GM19240 (cell line): Measurements from ENCODE around the gene SLC25A17.
"Not testable (repeated sequence)": the region's sequence is repeated elsewhere in the genome, so short reads cannot be mapped to it uniquely, and the experiment has no call there.

Experiments
- DNase-seq: peaks from one replicate; pipeline ENCODE4 v3.0.0; 2011; ENCODE audit warnings: low spot score; ENCODE audit not compliant: insufficient read length

Gene SLC25A17

GRCh38 chr22:40819599-40820140 is 524 bp upstream of the SLC25A17 start:
- no peak for DNase-seq

DNA sequence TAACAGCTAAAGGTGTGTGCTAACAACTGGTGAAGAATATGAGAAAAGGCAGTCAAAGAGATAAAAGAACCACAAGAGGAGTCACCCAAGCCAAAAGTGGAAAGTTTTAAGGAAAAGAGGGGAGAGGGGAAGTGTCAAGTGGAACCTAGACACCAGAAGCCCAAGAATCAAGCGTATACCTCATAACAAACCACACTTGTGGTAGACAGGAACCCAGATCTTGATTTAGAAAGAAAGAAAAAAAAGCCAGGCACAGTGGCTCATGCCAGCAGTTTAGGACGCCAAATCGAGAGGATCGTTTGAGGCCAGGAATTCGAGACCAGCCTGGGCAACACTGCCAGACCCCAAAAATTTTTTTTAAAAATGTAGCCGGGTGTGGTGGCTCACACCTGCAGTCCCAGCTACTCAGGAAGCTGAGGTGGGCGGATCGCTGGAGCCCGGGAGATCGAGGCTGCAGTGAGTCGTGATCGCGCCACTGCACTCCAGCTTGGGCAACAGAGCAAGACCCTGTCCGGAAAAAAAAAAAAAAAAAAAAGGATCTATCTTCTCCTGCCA is 877 bp downstream of the SLC25A17 start:
- DNase-seq, result no peak

DNA sequence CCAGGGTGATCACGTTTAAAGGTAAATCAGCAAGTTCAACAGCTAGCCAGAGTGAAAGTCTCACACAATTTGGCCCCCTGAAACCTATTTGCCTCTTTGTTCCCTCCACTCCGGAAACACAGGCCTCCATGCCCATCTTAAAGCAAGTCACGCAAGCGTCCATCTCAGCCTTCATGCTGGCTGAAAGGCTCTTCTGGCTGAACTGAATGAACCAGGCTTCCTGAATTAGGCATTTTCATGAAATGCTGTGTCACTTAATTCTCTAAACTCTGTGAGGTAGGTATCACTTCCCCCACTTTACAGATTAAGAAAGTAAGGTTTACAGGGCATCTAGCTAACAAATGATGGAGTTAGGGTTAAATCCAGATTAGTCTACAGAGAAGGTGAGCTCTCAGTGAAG is 1.4 kb downstream of the SLC25A17 start:
- no peak for DNase-seq

GRCh38 chr22:40813912-40814315 is 5.2 kb downstream of the SLC25A17 start:
- DNase-seq, result no peak

DNA sequence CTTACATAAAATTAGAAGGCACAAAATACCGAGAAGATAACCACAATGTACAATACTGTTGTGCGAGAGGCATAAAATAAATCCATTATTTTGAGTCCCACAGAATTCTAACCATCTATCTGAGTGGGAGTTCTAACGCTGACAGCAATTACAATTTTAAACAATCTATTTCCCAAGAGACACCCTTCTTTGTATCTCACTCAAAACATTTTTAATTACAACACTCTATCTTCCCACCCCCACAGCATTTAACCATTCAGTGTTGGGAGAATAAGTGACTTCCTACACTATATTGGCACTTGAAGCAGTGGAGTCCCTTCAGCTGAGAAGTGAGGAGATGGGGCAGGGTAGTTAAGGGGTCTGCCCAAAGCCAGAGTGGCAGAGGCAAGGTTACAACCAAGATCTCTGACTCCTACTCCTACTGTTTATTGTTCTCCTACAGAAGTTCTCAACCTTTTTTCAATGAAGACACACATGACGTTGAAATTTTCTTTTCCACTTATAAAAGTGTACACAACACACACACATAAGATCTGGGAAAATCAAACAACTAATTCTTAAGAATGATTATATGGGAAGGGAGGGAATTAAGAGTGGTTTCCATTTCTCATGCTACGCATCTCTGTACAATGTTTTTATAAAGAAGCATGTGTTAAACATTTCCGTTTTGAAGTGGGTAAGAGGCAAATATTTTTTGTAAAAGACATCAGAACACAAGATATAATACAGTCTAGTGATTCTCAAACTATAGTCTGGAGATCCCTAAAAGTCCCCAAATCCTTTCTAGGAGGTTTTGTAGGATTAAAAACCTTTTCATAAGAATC is 10.9 kb downstream of the SLC25A17 start:
- DNase-seq, result no peak

DNA sequence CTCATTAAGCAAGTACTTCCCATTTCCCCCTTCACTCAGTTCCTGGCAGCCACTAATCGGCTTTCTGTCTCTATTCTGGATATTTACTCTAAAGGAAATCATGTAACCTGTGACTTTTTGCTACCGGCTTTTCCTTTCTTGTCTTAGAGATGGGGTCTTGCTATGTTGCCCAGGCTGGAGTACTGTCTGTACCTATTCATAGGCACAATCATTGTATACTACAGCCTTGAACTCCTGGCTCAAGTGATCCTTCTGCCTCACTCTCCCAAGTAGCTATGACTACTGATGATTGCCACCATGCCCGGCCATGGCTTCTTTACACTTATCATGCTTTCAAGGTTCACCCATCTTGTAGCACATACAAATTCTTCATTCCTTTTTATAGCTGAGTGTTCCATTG is 12.4 kb downstream of the SLC25A17 start:
- DNase-seq, result no peak

DNA sequence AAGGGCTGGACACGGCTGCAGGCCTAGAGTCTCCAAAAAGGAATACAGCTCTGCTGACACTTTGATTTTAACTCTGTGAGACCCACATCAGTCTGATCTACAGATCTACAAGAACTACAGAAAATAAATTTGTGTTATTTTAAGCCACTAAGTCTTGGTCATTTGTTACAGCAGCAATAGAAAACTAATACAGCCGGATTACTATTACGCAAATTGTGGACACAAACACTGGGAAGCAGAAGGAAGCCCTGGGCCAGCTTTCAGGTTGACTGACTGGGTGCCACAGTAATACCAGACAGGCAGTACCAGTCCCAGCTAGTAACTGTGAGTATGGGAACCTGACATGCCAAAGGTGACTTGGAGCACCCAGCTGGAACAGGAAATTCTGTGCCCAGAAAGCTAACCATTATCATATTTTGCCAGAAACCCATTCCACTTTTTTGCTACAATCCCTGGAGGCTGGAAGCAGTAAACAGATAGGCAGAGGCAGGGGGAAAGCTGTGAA is 13.4 kb downstream of the SLC25A17 start:
- no peak for DNase-seq

DNA sequence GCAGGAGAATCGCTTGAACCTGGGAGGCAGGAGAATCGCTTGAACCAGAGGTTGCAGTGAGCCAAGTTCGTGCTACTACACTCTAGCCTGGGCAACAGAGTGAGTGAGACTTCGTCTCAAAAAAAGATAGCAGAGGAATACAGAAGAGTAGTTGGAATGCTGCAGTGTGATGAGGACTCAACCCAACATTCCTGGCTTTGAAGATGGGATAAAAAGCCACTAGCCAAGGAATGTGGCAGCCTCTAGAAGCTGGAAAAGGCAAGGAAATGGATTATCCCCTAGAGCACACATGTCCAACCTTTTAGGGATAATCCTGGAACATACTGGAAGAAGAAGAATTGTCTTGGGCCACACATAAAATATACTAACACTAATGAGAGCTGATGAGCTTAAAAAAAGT is 13.9 kb downstream of the SLC25A17 start:
- no peak for DNase-seq

GRCh38 chr22:40803321-40803720 is 15.8 kb downstream of the SLC25A17 start:
- no peak for DNase-seq

DNA sequence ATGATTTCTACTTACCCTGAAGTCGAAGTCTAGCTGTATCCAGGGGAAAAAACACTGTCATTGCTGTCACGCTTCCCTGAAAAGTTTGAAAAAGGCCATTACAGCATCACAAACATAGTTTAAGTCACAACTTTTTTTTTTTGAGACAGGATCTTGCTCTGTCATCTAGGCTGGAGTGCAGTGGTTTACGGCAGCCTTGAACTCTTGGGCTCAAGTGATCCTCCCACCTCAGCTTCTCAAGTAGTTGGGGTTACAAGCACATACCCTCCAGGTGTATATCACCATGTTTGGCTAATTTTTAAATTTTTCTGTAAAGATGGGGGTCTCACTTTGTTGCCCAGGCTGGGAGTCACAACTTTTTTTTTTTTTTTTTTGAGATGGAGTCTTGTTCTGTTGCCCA is 20.1 kb downstream of the SLC25A17 start:
- DNase-seq, result no peak

GRCh38 chr22:40797427-40797826 is 21.7 kb downstream of the SLC25A17 start:
- no peak for DNase-seq

DNA sequence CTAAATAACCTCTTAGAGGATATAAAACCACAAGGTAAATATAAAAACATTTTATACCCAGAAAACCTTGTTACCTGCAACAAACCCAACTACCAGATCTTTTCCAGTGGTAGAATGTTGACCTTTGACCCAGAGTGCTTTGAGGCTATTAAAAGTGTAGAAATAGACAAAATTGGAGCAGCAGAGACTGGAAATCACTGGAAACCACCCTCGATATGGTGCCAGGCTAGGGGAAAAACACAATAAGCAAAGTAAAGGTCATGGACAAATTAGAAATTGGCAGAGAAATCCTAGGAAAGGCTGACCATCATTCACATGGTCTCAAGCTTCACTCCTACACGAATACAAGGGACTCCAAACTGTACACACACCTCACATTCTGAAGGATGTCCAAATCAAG is 26.7 kb downstream of the SLC25A17 start:
- no peak for DNase-seq

GRCh38 chr22:40791241-40791640 is 27.9 kb downstream of the SLC25A17 start:
- DNase-seq, result no peak

DNA sequence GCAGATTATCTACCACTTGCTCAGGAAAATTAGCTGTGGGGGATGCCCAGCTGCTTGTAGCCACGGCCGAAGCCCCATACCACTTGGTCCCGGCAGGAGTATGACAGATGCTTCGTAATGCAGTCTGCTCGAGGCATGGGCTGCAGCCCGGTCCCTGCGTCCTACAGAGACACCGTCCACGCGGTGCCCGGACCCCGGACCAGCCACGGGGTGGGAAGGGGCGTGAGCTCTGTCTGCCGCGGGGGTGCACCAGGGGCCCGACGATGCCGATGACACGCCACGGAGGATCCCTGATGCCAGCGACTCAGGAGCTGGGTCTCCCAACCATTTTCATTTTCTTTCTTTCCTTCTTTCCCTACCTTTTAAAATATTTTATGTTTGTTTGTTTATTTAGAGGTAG is 30.0 kb downstream of the SLC25A17 start:
- DNase-seq, result no peak

GRCh38 chr22:40782521-40782920 is 36.6 kb downstream of the SLC25A17 start:
- no peak for DNase-seq

DNA sequence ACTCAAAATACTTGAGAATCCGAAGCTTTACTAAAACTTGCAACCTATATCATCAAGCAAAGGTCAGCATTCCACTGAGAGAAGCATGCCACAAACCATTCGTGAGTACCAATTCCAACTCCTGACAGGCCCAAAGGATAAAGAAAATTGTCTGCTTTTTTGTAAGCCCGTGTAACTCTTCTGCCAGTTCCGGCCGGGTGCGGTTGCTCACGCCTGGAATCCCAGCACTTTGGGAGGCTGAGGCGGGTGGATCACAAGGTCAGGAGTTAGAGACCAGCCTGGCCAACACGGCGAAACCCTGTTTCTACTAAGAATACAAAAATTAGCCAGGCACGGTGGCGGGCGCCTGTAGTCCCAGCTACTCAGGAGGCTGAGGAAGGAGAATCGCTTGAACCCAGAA is 37.4 kb downstream of the SLC25A17 start:
- DNase-seq, result not testable (repeated sequence)

GRCh38 chr22:40769761-40770160 is 49.4 kb downstream of the SLC25A17 start:
- DNase-seq, result no peak

DNA sequence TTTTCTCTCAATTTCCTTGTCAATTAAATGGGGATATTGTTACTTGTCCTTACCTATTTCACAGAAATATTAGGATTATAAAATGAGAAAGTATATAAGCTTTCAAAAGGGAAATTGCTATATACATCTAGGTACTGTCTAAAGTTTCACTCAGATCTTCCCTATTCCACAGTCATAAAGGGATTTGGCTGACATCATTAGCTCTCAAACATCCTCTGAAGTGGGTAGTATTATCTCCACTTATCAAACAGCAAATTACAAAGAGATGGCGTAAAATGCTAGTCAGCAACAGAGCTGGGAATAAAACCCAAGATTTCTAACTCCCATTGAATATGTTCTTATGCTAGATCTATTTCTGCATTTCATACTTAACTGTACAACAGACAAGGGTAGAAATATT is 50.9 kb downstream of the SLC25A17 start:
- DNase-seq, result no peak

- DNase-seq, result no peak
Measured at GRCh38 chr22:40766956-40767355, 52.2 kb downstream of the SLC25A17 start.

DNA sequence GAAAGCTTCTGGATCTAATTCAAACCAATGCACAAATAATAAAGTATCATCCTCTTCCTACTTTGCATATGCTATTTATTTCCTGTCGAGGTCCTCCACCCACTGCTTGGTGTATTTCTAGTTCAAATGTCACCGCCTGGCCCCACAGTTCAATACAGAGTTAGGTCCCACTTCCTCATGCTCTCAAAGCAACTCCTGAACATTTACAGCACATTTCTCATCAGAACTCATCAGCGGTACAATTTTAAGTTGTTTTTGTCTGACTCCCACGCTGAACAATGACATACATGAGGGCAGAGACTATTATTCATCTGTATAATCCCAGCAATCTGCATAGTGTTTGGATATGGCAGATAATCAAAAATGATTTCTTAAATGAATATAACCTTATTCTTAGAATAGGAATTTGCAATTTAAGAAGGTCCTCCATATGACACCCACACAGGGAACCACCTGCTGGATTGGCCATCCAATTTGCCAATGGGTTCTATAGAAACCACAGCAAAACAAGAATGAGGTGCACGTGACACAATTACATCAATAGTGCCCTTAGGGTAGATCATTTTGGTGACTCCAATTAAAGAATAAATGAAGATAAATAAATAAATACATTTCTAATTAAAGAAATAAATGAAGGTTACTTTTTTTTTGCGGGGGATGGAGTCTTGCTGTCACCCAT is 54.2 kb downstream of the SLC25A17 start:
- DNase-seq, result peak; percentile 24

DNA sequence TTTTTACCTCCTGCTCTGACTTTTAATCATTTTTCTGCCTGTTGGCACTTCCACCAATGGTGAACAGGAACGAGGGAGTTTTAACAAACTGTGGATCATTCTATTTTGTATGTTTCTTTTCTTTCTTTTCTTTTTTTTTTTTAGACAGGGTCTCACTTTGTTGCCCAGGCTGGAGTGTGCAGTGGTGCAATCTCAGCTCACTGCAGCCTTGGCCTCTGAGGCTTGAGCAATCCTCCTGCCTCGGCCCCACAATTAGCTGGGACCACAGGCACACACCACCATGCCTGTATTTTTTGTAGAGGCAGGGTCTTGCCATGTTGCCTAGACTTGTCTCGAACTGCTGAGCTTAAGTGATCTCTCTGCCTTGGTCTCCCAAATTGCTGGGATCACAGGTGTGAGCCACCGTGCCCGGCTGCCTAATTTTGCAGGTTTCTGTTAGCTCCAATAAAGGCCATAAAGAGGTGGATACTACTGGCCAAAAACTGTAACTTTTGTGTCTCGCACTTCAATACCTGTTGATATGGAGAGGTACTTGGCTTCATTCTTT is 59.8 kb downstream of the SLC25A17 start:
- no peak for DNase-seq

- DNase-seq, result not testable (repeated sequence)
Measured at GRCh38 chr22:40758851-40759250, 60.3 kb downstream of the SLC25A17 start.
